Measurements from ENCODE around the gene MTCL1.

The MTCL1 gene

GRCh38 chr18:8715599-8715998 lies 10.2 kb downstream of the MTCL1 start:
- TF ChIP-seq TAF1 (IDR thresholded peaks at IDR 0.05; ENCODE audit: borderline replicate concordance, insufficient read depth, low read length) (no peak), SIN3A (IDR thresholded peaks at IDR 0.05; ENCODE audit: borderline replicate concordance, insufficient read depth, low read length) (no peak), POLR2AphosphoS5 (IDR thresholded peaks at IDR 0.05; ENCODE audit: low read depth, low read length) (no peak), REST (IDR thresholded peaks at IDR 0.05; ENCODE audit: insufficient read depth in 1 of 2, low read depth in 2 of 2, low read length in 2 of 2) (no peak), FOXP2 (optimal IDR thresholded peaks at IDR 0.05; ENCODE audit: borderline replicate concordance, extremely low read depth, extremely low read length, insufficient read depth) (no peak)

- TF ChIP-seq REST (IDR thresholded peaks at IDR 0.05; ENCODE audit: insufficient read depth in 1 of 2, low read depth in 2 of 2, low read length in 2 of 2) (no peak), FOXP2 (optimal IDR thresholded peaks at IDR 0.05; ENCODE audit: borderline replicate concordance, extremely low read depth, extremely low read length, insufficient read depth) (no peak), SIN3A (IDR thresholded peaks at IDR 0.05; ENCODE audit: borderline replicate concordance, insufficient read depth, low read length) (no peak), POLR2AphosphoS5 (IDR thresholded peaks at IDR 0.05; ENCODE audit: low read depth, low read length) (no peak), TAF1 (IDR thresholded peaks at IDR 0.05; ENCODE audit: borderline replicate concordance, insufficient read depth, low read length) (no peak)
Observed at GRCh38 chr18:8717011-8717770, 11.8 kb downstream of the MTCL1 start.

GRCh38 chr18:8718401-8718913 lies 13.1 kb downstream of the MTCL1 start:
- TF ChIP-seq TAF1 (IDR thresholded peaks at IDR 0.05; ENCODE audit: borderline replicate concordance, insufficient read depth, low read length) (no peak), POLR2AphosphoS5 (IDR thresholded peaks at IDR 0.05; ENCODE audit: low read depth, low read length) (no peak)

GRCh38 chr18:8719192-8719591 lies 13.8 kb downstream of the MTCL1 start:
- TF ChIP-seq SIN3A (IDR thresholded peaks at IDR 0.05; ENCODE audit: borderline replicate concordance, insufficient read depth, low read length): no peak
- no peak for TF ChIP-seq POLR2AphosphoS5 (IDR thresholded peaks at IDR 0.05; ENCODE audit: low read depth, low read length)

GRCh38 chr18:8720141-8720540 lies 14.8 kb downstream of the MTCL1 start:
- TF ChIP-seq REST (IDR thresholded peaks at IDR 0.05; ENCODE audit: insufficient read depth in 1 of 2, low read depth in 2 of 2, low read length in 2 of 2): no peak
- TF ChIP-seq TAF1 (IDR thresholded peaks at IDR 0.05; ENCODE audit: borderline replicate concordance, insufficient read depth, low read length): no peak
- TF ChIP-seq POLR2AphosphoS5 (IDR thresholded peaks at IDR 0.05; ENCODE audit: low read depth, low read length): no peak

- TF ChIP-seq FOXP2 (optimal IDR thresholded peaks at IDR 0.05; ENCODE audit: borderline replicate concordance, extremely low read depth, extremely low read length, insufficient read depth) (no peak), SIN3A (IDR thresholded peaks at IDR 0.05; ENCODE audit: borderline replicate concordance, insufficient read depth, low read length) (no peak)
Observed at GRCh38 chr18:8721094-8721669, 15.8 kb downstream of the MTCL1 start.

Data from PFSK-1 (cell line).